Central memory CD8-positive, alpha-beta T cell (primary cell): ENCODE measurements around the gene FCRL6.

Experiments
- ATAC-seq: fragments of 150-1000 bp; cut with Tn5 transposase; replicated peaks from 2 replicates; pipeline ENCODE4 v1.10.0; 2022; ENCODE audit warnings: mild to moderate bottlenecking, moderate FRiP score, moderate number of reproducible peaks; ENCODE audit not compliant: poor library complexity, severe bottlenecking; ENCODE audit errors: extremely low read depth
- DNase-seq, 2 donors: peaks; one replicate each; pipeline ENCODE4 v3.0.0; 2021; ENCODE audit warnings: low spot score in 2 of 2
- H3K27ac Mint-ChIP-seq: one replicate; pipeline ENCODE4 v1.8.0; 2022; ENCODE audit warnings: low read depth, mild to moderate bottlenecking, moderate library complexity, mixed read lengths
- H3K27me3 Mint-ChIP-seq: one replicate; pipeline ENCODE4 v1.8.0; 2022; ENCODE audit warnings: mixed read lengths
- H3K36me3 Mint-ChIP-seq: one replicate; pipeline ENCODE4 v1.8.0; 2022; ENCODE audit warnings: mild to moderate bottlenecking, moderate library complexity, mixed read lengths; ENCODE audit not compliant: insufficient read depth
- H3K4me1 Mint-ChIP-seq: one replicate; pipeline ENCODE4 v1.8.0; 2022; ENCODE audit warnings: mixed read lengths
- H3K4me3 Mint-ChIP-seq: one replicate; pipeline ENCODE4 v1.8.0; 2022; ENCODE audit warnings: mild to moderate bottlenecking, moderate library complexity, mixed read lengths
- H3K9me3 Mint-ChIP-seq: one replicate; pipeline ENCODE4 v1.8.0; 2022; ENCODE audit warnings: mixed read lengths

FCRL6 gene

GRCh38 chr1:159802111-159802510 is at the start of gene FCRL6:
Gene FCRL6 (plus strand): TSS chr1:159802360. CDS start chr1:159802425, 65 bp downstream.
- Mint-ChIP-seq H3K9me3 (no peaks in the 10 kb centered on the region), H3K27ac (peak within 1 kb of the TSS; percentile 94), H3K36me3 (peaks cover 26% of the 10 kb centered on the region), H3K4me3 (peak within 1 kb of the TSS; percentile 83), H3K27me3 (no peaks in the 10 kb centered on the region), H3K4me1 (peaks cover 87% of the 10 kb centered on the region)
- DNase-seq: no peak
- ATAC-seq: no peak

GRCh38 chr1:159753386-159753785 is 48.8 kb upstream of the FCRL6 start:
- no peak overlapping the region for H3K27ac Mint-ChIP-seq
- H3K27me3 Mint-ChIP-seq: peaks cover 12% of the 10 kb centered on the region
- peaks cover 2% of the 10 kb centered on the region for H3K36me3 Mint-ChIP-seq
- DNase-seq: no peak
- no peak for ATAC-seq
- no peaks in the 10 kb centered on the region for H3K9me3 Mint-ChIP-seq
- no peaks in the 10 kb centered on the region for H3K4me1 Mint-ChIP-seq
- no peak overlapping the region for H3K4me3 Mint-ChIP-seq

- peaks cover 12% of the 10 kb centered on the region for H3K27me3 Mint-ChIP-seq
- DNase-seq (no peak), ATAC-seq (no peak)
These were observed 46.6 kb upstream of the FCRL6 start for GRCh38 chr1:159755451-159756007.

GRCh38 chr1:159756397-159756796 is 45.8 kb upstream of the FCRL6 start:
- no peak for DNase-seq
- peaks cover 21% of the 10 kb centered on the region for H3K27me3 Mint-ChIP-seq
- no peak overlapping the region for H3K27ac Mint-ChIP-seq
- no peaks in the 10 kb centered on the region for H3K4me1 Mint-ChIP-seq
- H3K4me3 Mint-ChIP-seq: no peak overlapping the region
- no peak for ATAC-seq
- H3K9me3 Mint-ChIP-seq: no peaks in the 10 kb centered on the region
- no peaks in the 10 kb centered on the region for H3K36me3 Mint-ChIP-seq

More at GRCh38 chr1:159755451-159756007, 46.6 kb upstream of the FCRL6 start:
- no peak overlapping the region for H3K27ac Mint-ChIP-seq
- no peaks in the 10 kb centered on the region for H3K36me3 Mint-ChIP-seq
- H3K4me3 Mint-ChIP-seq: no peak overlapping the region
- no peaks in the 10 kb centered on the region for H3K9me3 Mint-ChIP-seq
- no peaks in the 10 kb centered on the region for H3K4me1 Mint-ChIP-seq

GRCh38 chr1:159763686-159764085 is 38.5 kb upstream of the FCRL6 start:
- DNase-seq (no peak), ATAC-seq (no peak)
- H3K4me3 Mint-ChIP-seq: no peak overlapping the region
- no peaks in the 10 kb centered on the region for H3K4me1 Mint-ChIP-seq
- no peaks in the 10 kb centered on the region for H3K36me3 Mint-ChIP-seq
- H3K9me3 Mint-ChIP-seq: no peaks in the 10 kb centered on the region
- H3K27me3 Mint-ChIP-seq: peaks cover 43% of the 10 kb centered on the region
- H3K27ac Mint-ChIP-seq: no peak overlapping the region

- Mint-ChIP-seq H3K27ac (no peak overlapping the region), H3K9me3 (no peaks in the 10 kb centered on the region), H3K4me3 (no peak overlapping the region), H3K4me1 (no peaks in the 10 kb centered on the region), H3K27me3 (peaks cover 52% of the 10 kb centered on the region), H3K36me3 (no peaks in the 10 kb centered on the region)
- DNase-seq (no peak), ATAC-seq (no peak)
These were observed 36.4 kb upstream of the FCRL6 start for GRCh38 chr1:159765806-159766205.

GRCh38 chr1:159771127-159771895 is 30.8 kb upstream of the FCRL6 start:
- DNase-seq (no peak), ATAC-seq (no peak)
- H3K4me1 Mint-ChIP-seq: no peaks in the 10 kb centered on the region
- H3K4me3 Mint-ChIP-seq: no peak overlapping the region
- H3K27ac Mint-ChIP-seq: no peak overlapping the region
- peaks cover 40% of the 10 kb centered on the region for H3K27me3 Mint-ChIP-seq
- H3K36me3 Mint-ChIP-seq: no peaks in the 10 kb centered on the region
- H3K9me3 Mint-ChIP-seq: no peaks in the 10 kb centered on the region

- no peaks in the 10 kb centered on the region for H3K9me3 Mint-ChIP-seq
- no peak overlapping the region for H3K27ac Mint-ChIP-seq
- no peaks in the 10 kb centered on the region for H3K4me1 Mint-ChIP-seq
- H3K36me3 Mint-ChIP-seq: no peaks in the 10 kb centered on the region
- ATAC-seq: no peak
- no peak for DNase-seq
- H3K27me3 Mint-ChIP-seq: peaks cover 24% of the 10 kb centered on the region
- H3K4me3 Mint-ChIP-seq: no peak overlapping the region
These were observed 27.7 kb upstream of the FCRL6 start for GRCh38 chr1:159774465-159774864.

- no peak for ATAC-seq
- Mint-ChIP-seq H3K27ac (no peak overlapping the region), H3K4me1 (peaks cover 8% of the 10 kb centered on the region), H3K27me3 (peaks cover 19% of the 10 kb centered on the region), H3K36me3 (no peaks in the 10 kb centered on the region), H3K4me3 (no peak overlapping the region), H3K9me3 (no peaks in the 10 kb centered on the region)
- no peak for DNase-seq
These were observed 26.4 kb upstream of the FCRL6 start for GRCh38 chr1:159775716-159776115.

- DNase-seq: no peak
- Mint-ChIP-seq H3K9me3 (no peaks in the 10 kb centered on the region), H3K27me3 (peaks cover 3% of the 10 kb centered on the region), H3K4me1 (peaks cover 21% of the 10 kb centered on the region), H3K4me3 (no peak overlapping the region), H3K27ac (no peak overlapping the region), H3K36me3 (no peaks in the 10 kb centered on the region)
- no peak for ATAC-seq
These were observed 23.9 kb upstream of the FCRL6 start for GRCh38 chr1:159778266-159778665.

- H3K4me1 Mint-ChIP-seq: peaks cover 29% of the 10 kb centered on the region
- peak overlapping the region; percentile 54 for H3K27ac Mint-ChIP-seq
- no peaks in the 10 kb centered on the region for H3K27me3 Mint-ChIP-seq
- H3K36me3 Mint-ChIP-seq: no peaks in the 10 kb centered on the region
- ATAC-seq (no peak), DNase-seq (no peak)
- no peaks in the 10 kb centered on the region for H3K9me3 Mint-ChIP-seq
- H3K4me3 Mint-ChIP-seq: peak overlapping the region; percentile 66
These were observed 22.7 kb upstream of the FCRL6 start for GRCh38 chr1:159779403-159779851.

GRCh38 chr1:159780583-159781582 is 21.3 kb upstream of the FCRL6 start, which contains the start of gene DUSP23:
Gene DUSP23 (plus strand): TSS chr1:159780962. CDS start chr1:159781101, 139 bp downstream.
- Mint-ChIP-seq H3K36me3 (no peaks in the 10 kb centered on the region), H3K9me3 (no peaks in the 10 kb centered on the region), H3K4me3 (peak within 1 kb of the TSS; percentile 66), H3K27ac (peak within 1 kb of the TSS; percentile 51), H3K27me3 (no peaks in the 10 kb centered on the region), H3K4me1 (peaks cover 32% of the 10 kb centered on the region)
- DNase-seq (peak; percentile 94), ATAC-seq (peak; percentile 99)
